ENCODE data around the gene ZNF821.

GRCh38 chr16:71927787-71928186, 43.8 kb upstream of the ZNF821 start:
- TF ChIP-seq ZNF274 (IDR thresholded peaks at IDR 0.05; ENCODE audit: low read depth, low read length) (no peak), YY1 (IDR thresholded peaks at IDR 0.05; ENCODE audit: insufficient read depth, insufficient read length) (no peak)

All from NT2/D1 (cell line).